Panc1 (cell line): ENCODE results near the gene CACNA1A. TPM values are rescaled to one million over a fixed set of nuclear protein-coding genes. Genes with fewer than 3 reads are reported as not detected.

Experiments
- ATAC-seq: fragments of 200-7000 bp; cut with Tn5 transposase; 2 replicates; pipeline ENCODE4 v1.9.1; 2020; ENCODE audit warnings: mild to moderate bottlenecking, moderate library complexity
- BruUV-seq: library from RNA; stranded (reverse); fragments of 400-500 nt; replicated peaks from 2 replicates; lab custom pipeline; 2021; lab: Mats Ljungman, UMichigan
- CTCF ChIA-PET: fragments of 300-600 bp; sonication (Branson Sonifier 250); formaldehyde crosslinking; loops from one replicate; lab custom pipeline; 2022; ENCODE audit warnings: antibody characterized with exemption; lab: Charles Lee
- POLR2A ChIA-PET: fragments of 300-600 bp; sonication (Branson Sonifier 250); formaldehyde crosslinking; loops from one replicate; lab custom pipeline; 2022; ENCODE audit warnings: antibody characterized with exemption; lab: Charles Lee
- DNase-seq: peaks from one replicate; pipeline ENCODE4 v3.0.0-alpha.2; 2010; ENCODE audit warnings: low read depth, low spot score
- H3K27ac ChIP-seq: 2 replicates; pipeline ENCODE4 v1.5.1; 2011; ENCODE audit warnings: mild to moderate bottlenecking, low read length, inconsistent platforms
- H3K27me3 ChIP-seq: fragments of 200-500 bp; sonication (Bioruptor generic); 2 replicates; pipeline ENCODE4 v1.6.0; 2014; ENCODE audit warnings: low read length, inconsistent platforms; ENCODE audit not compliant: control insufficient read depth, insufficient read depth
- H3K36me3 ChIP-seq: fragments of 200-500 bp; sonication (Bioruptor generic); 2 replicates; pipeline ENCODE4 v1.5.1; 2014; ENCODE audit warnings: inconsistent platforms, mild to moderate bottlenecking, low read length, moderate library complexity; ENCODE audit not compliant: control insufficient read depth, insufficient read depth
- H3K4me1 ChIP-seq: 2 replicates; pipeline ENCODE4 v1.5.1; 2011; ENCODE audit warnings: inconsistent platforms, mild to moderate bottlenecking, low read length, moderate library complexity; ENCODE audit not compliant: control insufficient read depth, insufficient read depth
- H3K4me3 ChIP-seq, 2 experiments: 2 replicates each; pipeline ENCODE4 v1.5.1; 2011 to 2012; ENCODE audit warnings: low read depth in 2 of 2, low read length in 2 of 2, mild to moderate bottlenecking in 2 of 2, inconsistent platforms in 1 of 2, moderate library complexity in 1 of 2
- H3K9me3 ChIP-seq: fragments of 200-500 bp; sonication (Bioruptor generic); 2 replicates; pipeline ENCODE4 v1.5.1; 2014; ENCODE audit warnings: low read depth, mild to moderate bottlenecking, inconsistent platforms, low read length, moderate library complexity; ENCODE audit not compliant: control insufficient read depth, insufficient read depth
- CTCF ChIP-seq: fragments of 450-650 bp; IDR thresholded peaks from 2 replicates; pipeline ENCODE4 v1.5.1; 2017; ENCODE audit warnings: mild to moderate bottlenecking
- POLR2AphosphoS5 ChIP-seq: IDR thresholded peaks from 2 replicates; pipeline ENCODE4 v1.6.1; 2012; ENCODE audit warnings: mild to moderate bottlenecking, low read depth, low read length, moderate library complexity
- REST ChIP-seq, 2 experiments: IDR thresholded peaks; 2 replicates each; pipeline ENCODE4 v1.6.1; 2011 to 2012; ENCODE audit warnings: low read depth in 2 of 2, control low read depth in 1 of 2, low read length in 1 of 2, mild to moderate bottlenecking in 1 of 2, moderate library complexity in 1 of 2; ENCODE audit not compliant: insufficient read depth in 1 of 2
- SIN3A ChIP-seq: IDR thresholded peaks from 2 replicates; pipeline ENCODE4 v1.6.1; 2012; ENCODE audit warnings: low read depth, mild to moderate bottlenecking, low read length, moderate library complexity, borderline replicate concordance; ENCODE audit not compliant: insufficient read depth
- TCF7L2 ChIP-seq: IDR thresholded peaks from 2 replicates; pipeline ENCODE4 v1.6.1; 2011; ENCODE audit warnings: mild to moderate bottlenecking, low read depth, low read length, inconsistent platforms
- in situ Hi-C: cut with HindIII; loops from 2 replicates; pipeline ENCODE4 v1.10.0; 2016; ENCODE audit warnings: low sequenced_read_pairs, low pct_unique_long_range_greater_than_20kb
- intact Hi-C: fragments of 100-400 bp; cut with micrococcal nuclease; formaldehyde crosslinking; loops from one replicate; pipeline ENCODE4 v1.10.0; 2022; ENCODE audit not compliant: unreplicated experiment
- total RNA-seq: library from RNA; stranded (reverse); gene quantifications from one replicate; pipeline ENCODE4 v1.2.1, GENCODE V29; 2021; ENCODE audit not compliant: unreplicated experiment

The CACNA1A gene
- total RNA-seq, 1 experiment from 2014 or later: 0.51 TPM

GRCh38 chr19:13460045-13460444, 46.2 kb downstream of the CACNA1A start:
- H3K4me1 ChIP-seq: no peaks in the 10 kb centered on the region
- no peak overlapping the region for H3K4me3 ChIP-seq
- ChIA-PET CTCF (no interaction called here), POLR2A (no interaction called here)
- peaks cover 15% of the 10 kb centered on the region; the same call in 1 of the 2 replicates for H3K27me3 ChIP-seq
- in situ Hi-C loops (no loop called here), intact Hi-C loops (no loop called here)
- no peak for ATAC-seq
- DNase-seq: no peak
- TF ChIP-seq REST (IDR thresholded peaks at IDR 0.05; ENCODE audit: insufficient read depth in 1 of 2, low read depth in 2 of 2, low read length in 1 of 2): no peak
- TF ChIP-seq TCF7L2: no peak
- TF ChIP-seq SIN3A: no peak
- TF ChIP-seq CTCF: no peak
- no peak for TF ChIP-seq POLR2AphosphoS5
- H3K9me3 ChIP-seq: no peaks in the 10 kb centered on the region
- no TSS peak for BruUV-seq
- no peak overlapping the region for H3K27ac ChIP-seq
- H3K36me3 ChIP-seq: no peaks in the 10 kb centered on the region

- Histone ChIP-seq H3K4me1 (no peaks in the 10 kb centered on the region), H3K36me3 (no peaks in the 10 kb centered on the region), H3K27ac (no peak overlapping the region), H3K27me3 (peaks cover 15% of the 10 kb centered on the region; the same call in 1 of the 2 replicates), H3K4me3 (no peak overlapping the region), H3K9me3 (no peaks in the 10 kb centered on the region)
- ChIA-PET CTCF (no interaction called here), POLR2A (no interaction called here)
- DNase-seq (no peak), ATAC-seq (no peak)
- in situ Hi-C loops (no loop called here), intact Hi-C loops (no loop called here)
- BruUV-seq: no TSS peak
- TF ChIP-seq SIN3A (no peak), POLR2AphosphoS5 (no peak), REST (IDR thresholded peaks at IDR 0.05; ENCODE audit: insufficient read depth in 1 of 2, low read depth in 2 of 2, low read length in 1 of 2) (no peak), CTCF (no peak), TCF7L2 (no peak)
Observed at GRCh38 chr19:13459351-13459750, 46.9 kb downstream of the CACNA1A start.
